Measurements from ENCODE around the gene FHIP1A. TPM values are rescaled to one million over a fixed set of nuclear protein-coding genes. Genes with fewer than 3 reads are reported as not detected.
A peak's percentile ranks its signal among the peaks of the same experiment; 100 is the strongest.

The FHIP1A gene
- total RNA-seq, 1 donor = 0.99 TPM

DNA sequence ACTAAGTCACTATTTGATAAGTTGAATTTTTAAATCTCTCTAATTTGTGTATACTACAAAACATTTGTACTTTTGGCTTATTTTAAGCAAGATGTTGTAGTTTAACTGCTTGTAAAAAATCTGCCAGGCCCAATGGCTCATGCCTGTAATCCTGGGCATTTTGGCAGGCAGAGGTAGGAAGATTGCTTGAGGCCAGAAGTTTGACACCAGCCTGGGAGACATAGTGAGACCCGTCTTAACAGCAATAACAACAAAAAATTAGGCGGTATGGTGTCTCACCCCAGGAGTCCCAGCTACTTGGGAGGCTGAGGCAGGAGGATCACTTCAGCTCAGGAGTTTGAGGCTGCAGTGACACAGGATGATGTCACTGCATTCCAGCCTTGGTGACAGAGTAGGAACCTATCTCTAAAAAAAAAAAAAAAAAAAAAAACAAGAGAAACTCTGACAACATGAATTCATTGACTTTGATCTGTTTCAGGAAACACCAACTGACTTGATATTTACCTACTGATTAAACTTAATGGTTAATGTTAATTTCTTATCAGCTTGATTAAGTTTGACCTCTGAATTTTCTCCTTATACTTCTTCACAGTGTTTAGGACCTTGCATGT, 8.9 kb downstream of the FHIP1A start:
- TF ChIP-seq, protein P1, sequence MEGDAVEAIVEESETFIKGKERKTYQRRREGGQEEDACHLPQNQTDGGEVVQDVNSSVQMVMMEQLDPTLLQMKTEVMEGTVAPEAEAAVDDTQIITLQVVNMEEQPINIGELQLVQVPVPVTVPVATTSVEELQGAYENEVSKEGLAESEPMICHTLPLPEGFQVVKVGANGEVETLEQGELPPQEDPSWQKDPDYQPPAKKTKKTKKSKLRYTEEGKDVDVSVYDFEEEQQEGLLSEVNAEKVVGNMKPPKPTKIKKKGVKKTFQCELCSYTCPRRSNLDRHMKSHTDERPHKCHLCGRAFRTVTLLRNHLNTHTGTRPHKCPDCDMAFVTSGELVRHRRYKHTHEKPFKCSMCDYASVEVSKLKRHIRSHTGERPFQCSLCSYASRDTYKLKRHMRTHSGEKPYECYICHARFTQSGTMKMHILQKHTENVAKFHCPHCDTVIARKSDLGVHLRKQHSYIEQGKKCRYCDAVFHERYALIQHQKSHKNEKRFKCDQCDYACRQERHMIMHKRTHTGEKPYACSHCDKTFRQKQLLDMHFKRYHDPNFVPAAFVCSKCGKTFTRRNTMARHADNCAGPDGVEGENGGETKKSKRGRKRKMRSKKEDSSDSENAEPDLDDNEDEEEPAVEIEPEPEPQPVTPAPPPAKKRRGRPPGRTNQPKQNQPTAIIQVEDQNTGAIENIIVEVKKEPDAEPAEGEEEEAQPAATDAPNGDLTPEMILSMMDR (IDR thresholded peaks at IDR 0.05; ENCODE audit: insufficient read depth, low read length) = no peak
- no peak overlapping the region for H3K4me3 ChIP-seq (ENCODE audit: low read depth, low read length)
- no peak for DNase-seq (ENCODE audit: low read depth)

DNA sequence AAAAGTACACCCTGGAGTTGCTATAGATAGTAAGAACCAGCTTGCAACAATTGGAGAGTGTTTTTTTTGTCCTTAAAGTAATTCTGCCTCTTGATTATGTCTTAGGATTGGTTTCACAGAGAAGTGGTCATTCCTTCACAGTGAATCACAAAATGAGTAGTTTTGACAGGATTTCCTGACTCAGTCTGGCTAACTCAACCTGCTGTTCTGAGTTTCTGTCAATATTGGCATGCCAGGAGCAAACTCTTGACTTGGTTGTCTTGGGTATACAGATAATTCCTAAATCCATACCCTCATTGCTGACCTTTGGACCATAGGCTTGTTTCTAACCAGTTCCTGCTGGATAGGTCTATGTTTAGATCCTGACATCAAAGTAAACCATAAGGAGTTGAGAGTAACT, 9.4 kb downstream of the FHIP1A start:
- TF ChIP-seq, protein P1 (IDR thresholded peaks at IDR 0.05; ENCODE audit: insufficient read depth, low read length) = no peak
- no peak overlapping the region for H3K4me3 ChIP-seq (ENCODE audit: low read depth, low read length)
- DNase-seq (ENCODE audit: low read depth) = peak; percentile 76

- TF ChIP-seq, protein P1 (IDR thresholded peaks at IDR 0.05; ENCODE audit: insufficient read depth, low read length) = no peak
- no peak for DNase-seq (ENCODE audit: low read depth)
- no peak overlapping the region for H3K4me3 ChIP-seq (ENCODE audit: low read depth, low read length)
These were observed 9.9 kb downstream of the FHIP1A start for GRCh38 chr4:151418856-151419255.

GRCh38 chr4:151420250-151420807, 11.4 kb downstream of the FHIP1A start:
- peak; percentile 52 for DNase-seq (ENCODE audit: low read depth)
- TF ChIP-seq, protein P1 (IDR thresholded peaks at IDR 0.05; ENCODE audit: insufficient read depth, low read length) = peak; percentile 7
- H3K4me3 ChIP-seq (ENCODE audit: low read depth, low read length) = no peak overlapping the region

GRCh38 chr4:151422854-151423253, 13.9 kb downstream of the FHIP1A start:
- TF ChIP-seq, protein P1 (IDR thresholded peaks at IDR 0.05; ENCODE audit: insufficient read depth, low read length) = no peak
- H3K4me3 ChIP-seq (ENCODE audit: low read depth, low read length) = no peak overlapping the region

DNA sequence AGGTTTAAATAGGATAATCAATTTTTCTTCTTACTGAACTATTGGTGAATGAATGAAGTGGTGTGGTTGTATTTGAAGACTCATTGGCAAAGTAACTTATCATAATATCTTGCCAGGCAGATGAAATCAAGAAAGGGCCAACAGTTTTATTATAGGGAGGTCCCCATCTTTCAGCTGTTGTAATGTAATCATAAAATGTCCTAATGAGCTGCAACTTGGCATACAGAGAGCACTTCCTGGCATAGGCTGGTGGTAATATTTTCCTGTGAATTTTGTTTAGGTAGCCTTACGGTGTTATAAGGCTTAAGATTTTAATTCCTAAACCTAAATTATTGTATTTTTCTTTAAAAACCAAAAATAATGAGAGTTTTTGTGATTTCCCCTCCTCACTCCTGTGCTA, 17.5 kb downstream of the FHIP1A start:
- no peak for DNase-seq (ENCODE audit: low read depth)
- TF ChIP-seq, protein P1 (IDR thresholded peaks at IDR 0.05; ENCODE audit: insufficient read depth, low read length) = no peak
- no peak overlapping the region for H3K4me3 ChIP-seq (ENCODE audit: low read depth, low read length)

More at GRCh38 chr4:151422854-151423253, 13.9 kb downstream of the FHIP1A start:
- no peak for DNase-seq (ENCODE audit: low read depth)
